ENCODE results near the gene LCN9.
"Not testable (repeated sequence)": the region's sequence is repeated elsewhere in the genome, so short reads cannot be mapped to it uniquely, and the experiment has no call there.

Gene LCN9, protein sequence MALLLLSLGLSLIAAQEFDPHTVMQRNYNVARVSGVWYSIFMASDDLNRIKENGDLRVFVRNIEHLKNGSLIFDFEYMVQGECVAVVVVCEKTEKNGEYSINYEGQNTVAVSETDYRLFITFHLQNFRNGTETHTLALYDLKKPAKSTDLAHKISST

DNA sequence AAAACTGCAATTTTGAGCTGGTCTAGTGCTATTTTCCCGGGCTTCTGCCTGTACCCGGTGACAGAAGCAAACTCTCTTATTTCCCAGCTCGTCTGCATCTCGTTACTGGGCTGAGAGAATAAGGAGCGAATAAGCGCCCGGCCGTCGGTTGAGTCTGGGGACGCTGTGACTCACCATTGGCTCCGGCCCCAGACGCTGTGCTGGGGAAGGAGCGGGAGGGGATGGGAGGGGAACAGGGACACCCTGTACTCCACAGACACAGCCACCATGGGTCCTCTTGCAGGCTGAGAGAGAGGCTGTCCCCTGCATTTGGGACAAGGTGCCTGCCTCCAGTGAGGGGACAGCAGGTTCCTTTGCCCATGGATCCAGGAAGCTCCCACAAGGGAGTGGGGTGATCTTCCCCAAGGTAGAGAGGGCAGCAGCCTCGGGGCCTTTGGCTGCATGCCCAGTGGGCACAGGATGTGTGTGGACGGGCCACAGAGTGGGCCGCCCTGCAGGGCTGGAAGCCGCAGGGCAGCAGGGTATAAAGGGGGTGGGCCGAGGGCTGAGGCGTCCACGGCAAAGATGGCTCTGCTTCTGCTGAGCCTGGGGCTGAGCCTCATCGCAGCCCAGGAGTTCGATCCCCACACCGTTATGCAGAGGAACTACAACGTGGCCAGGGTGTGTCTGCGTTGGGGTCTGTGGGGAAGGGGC is at the start of gene LCN9:
LCN9 (plus strand) TSS at position 552 of the 693 bp plus-strand sequence; CDS start at position 565, 13 bp downstream.
- DNase-seq = no peak

DNA sequence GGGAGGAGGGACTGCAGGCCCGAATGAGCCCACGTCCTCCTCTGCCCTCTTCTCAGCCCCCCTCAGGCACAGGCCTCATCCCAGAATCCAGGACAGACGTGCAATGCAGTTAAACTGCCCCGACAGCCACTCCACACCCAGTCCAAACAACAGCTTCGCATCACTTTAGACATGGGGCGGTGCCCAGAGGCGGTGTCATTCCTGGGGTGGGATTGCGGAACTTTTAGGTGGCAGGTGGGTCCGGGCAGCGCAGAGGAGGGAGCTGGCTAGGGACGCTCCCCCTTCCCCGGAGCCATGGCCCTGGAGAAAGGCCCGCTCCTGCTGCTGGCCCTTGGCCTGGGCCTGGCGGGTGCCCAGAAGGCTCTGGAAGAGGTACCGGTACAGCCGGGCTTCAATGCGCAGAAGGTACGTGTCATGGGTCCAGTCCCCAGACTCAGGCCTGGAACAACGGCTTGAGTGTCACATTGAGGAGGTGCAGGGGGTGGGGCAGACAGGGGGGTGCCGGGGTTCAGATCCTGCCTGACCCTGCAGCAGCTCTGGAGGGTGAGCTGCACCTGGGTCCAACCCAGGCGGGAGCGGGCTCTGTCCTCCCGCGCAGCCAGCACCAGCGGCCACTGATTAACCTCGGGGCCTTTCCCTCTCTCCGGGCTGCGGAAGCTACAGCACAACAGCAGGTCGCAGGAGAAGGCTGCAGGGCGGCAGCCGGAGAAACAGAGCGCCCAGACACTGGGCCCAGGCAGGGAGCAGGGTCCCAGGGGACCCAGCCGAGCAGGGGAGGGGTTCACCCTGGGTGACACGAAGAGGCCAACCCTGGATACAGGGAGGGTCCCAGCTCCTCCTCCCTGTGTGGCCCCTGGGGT is 48.9 kb upstream of the LCN9 start:
- DNase-seq = no peak

DNA sequence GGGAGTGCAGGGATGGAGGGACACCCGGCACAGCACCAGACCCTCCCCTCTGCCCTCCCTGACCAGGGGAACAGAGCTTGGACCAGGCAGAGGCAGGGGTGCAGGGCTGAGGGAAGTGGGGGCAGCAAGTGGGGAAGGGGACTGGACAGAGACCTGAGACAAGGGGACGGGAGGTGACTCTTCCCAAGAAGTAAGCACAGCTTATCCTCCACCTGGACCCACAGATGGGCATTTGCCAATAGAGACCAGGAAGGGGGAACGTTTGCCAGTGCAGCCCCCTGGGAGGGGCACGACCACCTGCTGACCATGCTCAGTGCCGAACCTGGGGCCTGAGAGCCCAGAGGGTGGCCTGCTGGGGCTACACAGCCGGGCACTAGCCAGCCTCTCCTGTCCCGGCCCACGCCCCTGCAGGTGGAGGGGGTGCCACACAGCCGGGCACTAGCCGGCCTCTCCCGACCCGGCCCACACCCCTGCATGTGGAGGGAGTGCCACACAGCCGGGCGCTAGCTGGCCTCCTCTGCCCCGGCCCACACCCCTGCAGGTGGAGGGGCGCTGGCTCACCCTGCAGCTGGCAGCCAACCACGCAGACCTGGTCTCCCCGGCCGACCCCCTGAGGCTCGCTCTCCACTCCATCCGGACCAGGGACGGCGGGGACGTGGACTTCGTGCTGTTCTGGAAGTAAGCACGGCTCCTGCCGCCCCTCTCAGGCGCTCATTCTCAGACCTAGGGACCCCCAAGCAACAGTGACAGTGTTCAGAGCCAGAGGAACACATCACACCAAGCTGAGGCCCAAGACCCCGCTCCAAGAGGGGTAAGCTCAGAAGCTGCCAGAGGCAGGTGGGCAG is 48.1 kb upstream of the LCN9 start:
- DNase-seq = no peak

DNA sequence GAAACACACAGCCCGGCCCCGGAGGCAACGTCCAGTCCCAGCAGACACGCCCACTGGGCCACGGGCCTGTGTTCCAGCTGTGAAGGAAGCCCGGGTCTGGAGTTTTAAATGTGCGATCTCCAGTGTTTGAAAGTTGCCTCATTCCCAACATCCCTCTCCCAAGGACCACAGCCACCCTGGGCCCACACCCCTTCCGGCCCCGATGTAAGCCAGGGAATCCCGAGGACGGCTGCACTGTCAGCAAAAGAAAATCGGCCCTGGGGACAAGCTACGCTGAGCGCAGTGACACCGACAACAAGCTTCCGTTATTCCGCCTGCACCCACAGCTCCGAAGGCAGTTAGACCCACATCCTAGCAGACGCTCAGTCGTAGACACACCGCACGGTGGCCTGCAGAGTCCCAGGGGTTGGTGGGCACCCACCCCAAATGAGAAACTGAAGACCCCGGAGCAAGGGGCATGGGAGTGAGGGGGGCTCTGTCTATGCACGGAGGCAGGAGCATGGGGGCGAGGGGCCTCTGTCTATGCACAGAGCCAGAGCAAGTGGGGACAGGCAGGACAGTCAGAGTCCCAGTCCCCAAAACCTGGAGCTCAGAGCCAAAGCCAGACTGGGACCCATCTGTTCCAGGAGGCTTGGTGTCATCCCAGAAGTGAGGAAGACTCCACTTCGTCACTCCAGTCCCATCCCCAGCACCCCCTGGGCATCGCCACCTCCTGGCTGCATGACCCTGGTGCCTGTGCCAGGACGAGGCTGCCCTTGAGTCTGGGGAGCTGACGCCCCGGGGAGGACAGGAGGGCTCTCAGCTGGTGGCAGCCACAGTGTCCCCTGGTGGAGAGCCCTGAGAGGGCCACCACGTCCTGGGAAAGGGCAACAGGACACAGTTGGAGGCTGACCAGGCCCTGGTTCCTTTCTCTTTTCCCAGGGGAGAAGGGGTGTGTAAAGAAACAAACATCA is 47.2 kb upstream of the LCN9 start:
- DNase-seq = no peak

DNA sequence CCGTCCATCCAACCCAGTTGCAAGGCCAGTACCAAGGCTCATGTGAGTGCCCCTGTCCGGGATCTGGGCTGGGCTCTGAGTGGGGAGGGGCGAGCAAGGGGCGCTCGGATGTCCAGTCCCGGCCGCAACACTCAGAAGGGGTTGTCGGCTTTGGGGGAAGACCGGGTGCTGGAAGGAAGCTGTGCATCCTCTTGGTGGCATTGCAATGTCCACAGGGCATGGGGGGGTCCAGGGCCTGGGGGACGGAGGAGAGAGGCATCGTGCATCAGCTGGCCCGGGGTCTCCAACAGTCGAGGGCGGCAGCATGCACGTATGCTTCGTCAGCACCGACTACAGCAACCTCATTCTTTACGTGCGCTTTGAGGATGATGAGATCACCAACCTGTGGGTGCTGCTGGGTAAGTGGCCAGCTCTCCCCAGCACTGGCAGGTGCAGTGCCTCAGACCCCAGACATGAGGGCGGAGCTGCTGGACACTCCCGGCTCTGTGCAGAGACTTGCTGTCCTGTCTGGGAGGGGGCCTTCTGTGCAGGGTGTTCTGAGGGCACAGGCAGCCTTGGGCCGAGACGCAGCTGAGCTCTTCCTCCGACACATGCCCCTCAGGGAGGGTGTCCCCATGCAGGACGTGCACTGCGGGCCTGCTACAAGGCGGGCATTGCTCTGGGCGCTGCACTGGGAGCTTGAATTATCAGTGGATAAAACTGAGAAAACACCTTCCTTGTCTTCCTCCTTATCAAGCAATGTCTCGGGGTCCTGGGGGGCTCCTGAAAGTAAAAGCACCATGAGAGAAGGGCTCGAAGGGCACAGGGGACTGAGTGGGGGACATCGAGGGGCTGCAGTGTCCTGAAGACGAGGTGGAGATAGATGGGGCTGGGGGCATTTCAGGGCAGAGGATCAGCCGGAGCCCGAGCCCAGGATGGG is 46.2 kb upstream of the LCN9 start:
- no peak for DNase-seq

DNA sequence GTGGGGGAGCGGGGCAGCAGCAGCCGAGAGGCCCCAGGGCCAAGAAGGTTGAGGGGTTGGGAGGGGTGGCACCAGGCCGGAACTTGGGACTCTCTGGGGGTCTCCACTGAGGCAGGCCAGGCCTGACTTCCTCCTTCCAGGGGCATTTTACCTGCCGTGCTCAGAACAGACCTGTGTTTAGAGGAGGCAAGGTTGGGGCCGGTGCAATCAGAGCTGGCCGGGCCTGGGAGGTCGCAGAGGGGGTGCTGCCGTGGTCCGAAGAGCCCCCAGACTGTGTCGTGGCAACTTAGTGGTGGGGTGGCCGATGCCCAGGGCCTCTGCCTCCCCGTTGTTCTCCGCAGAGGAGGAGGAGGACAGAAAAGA is 45.6 kb upstream of the LCN9 start:
- DNase-seq = no peak

DNA sequence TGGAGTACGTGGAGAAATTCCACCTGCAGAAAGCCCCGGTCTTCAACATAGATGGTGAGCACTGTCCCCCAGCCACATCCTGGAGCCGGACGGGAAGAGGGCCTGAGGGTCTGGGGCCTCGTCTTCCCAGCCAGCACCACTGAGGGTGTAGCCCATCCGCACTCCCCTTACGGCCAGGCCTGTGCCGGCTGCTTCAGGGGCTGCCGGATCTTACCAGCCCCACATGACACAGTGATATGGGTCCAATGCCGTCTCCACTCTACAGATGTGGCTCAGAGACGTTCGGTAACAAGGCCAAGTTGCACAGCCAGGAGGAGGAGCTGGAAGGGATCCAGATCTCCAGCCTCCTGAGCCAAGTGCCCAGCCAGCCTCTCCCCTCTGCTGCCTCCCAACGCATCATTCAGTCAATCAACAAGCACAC is 45.1 kb upstream of the LCN9 start:
- no peak for DNase-seq

DNA sequence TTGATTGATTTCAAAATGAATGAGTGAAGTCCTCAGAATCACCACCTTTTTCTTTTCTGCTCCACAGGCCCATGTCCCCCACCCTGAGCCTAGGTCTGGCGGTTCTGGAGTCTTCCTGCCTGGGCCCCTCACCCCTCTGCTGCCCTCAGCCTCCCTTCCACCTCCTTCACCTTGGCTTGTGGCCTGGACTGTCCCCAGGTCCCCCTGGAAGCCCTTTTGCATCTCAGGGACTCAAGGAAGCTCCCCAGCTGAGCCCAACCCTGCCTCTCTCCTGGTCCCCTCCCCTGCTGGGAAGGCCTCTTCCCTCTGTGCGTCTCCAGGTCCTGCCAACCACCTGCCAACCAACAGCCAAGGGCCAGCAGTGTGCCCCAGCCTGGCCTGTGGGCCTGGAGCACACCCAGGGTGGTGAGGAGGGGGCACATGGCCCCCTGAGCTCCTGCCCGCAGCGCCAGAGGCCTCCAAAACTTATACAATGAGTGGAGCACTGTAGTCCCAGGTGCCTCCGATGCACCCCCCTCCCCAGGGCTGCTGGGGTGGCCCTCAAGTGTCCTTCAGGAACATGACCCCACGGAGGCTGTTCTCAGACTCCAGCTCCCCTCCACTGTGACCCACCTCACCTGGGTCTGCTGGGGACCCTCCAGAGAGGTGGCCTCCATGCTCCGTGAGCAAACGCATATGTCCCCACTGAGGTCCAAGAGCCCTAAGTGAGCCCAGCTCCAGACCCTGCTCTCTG is 44.1 kb upstream of the LCN9 start:
- no peak for DNase-seq

DNA sequence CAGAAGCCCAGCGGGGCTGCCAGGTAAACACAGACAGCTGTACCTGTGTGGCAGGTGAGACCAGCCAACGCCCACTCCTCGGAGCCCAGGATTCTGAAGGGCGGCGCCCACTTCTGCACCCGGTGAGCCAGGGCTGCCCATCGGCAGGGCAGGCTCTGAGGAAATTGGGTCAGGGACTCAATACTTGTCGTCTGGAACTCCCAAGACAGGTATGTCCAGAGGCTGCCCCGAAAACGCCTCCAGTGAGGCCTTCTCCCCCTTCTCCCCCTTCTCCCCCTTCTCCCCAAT is 43.6 kb upstream of the LCN9 start:
- DNase-seq = no peak

DNA sequence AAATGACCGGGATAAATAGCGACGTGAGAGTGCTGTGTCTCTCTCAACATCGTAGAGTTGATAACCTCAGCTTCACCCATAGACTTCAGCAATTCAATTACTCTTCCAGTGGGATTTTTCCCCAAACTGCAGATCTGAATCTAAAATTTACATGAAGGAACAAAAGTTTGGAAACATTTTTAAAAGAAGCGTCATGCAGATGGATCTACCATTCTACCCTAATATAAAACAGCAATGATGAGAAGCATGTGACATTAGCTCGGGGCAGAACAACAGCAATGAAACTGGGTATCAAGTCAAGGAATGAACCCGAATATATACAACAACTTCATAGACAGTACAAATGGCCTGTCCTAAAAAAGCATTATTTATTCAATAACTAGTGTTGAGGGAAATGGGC is 42.6 kb upstream of the LCN9 start:
- DNase-seq = no peak

DNA sequence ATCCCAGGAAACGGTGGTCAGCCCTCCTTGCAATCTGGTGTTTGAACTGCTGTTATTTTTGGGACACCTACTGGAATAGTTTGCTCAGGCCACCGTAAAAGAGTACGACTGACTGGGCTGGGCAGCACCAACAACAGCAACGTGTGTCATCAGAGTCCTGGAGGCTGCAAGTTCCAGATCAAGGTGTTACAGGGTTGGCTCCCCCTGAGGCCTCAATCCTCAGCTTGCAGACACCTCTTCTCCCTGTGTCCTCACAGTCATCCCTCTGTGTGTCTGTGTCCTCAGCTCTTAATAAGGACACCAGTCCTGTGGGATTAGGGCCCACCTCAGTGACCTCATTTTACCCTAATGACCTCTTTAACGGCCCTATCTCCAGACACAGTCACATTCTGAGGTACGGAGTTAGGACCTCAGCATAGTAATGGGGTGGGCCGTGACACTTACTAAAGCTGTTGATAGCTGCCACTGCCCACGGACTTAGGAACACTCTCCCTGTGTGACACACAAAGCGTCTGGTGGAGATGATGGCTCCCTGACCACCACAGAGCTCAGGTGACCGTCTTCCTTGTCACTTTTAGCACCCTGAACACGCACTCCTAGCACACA is 40.6 kb upstream of the LCN9 start:
- DNase-seq = no peak

DNA sequence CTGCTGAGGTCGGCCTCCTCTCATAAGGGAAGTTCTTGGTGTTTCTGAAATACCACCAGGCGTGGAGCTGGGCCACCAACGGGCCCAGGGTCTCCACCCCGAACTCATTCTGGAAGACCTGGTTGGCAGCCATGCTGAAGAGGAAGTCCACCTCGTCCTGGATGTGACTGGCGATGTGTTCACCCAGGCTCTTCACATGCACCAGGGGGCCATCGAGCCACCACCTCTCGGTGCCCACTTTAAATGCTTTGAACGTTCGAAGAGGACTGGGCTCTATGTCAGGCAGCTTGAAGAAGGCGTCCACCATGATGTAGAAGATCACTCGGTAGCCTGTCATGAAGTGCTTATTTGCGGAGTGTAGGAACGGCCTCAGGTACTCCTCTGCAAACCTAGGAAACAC is 38.8 kb upstream of the LCN9 start:
- no peak for DNase-seq

DNA sequence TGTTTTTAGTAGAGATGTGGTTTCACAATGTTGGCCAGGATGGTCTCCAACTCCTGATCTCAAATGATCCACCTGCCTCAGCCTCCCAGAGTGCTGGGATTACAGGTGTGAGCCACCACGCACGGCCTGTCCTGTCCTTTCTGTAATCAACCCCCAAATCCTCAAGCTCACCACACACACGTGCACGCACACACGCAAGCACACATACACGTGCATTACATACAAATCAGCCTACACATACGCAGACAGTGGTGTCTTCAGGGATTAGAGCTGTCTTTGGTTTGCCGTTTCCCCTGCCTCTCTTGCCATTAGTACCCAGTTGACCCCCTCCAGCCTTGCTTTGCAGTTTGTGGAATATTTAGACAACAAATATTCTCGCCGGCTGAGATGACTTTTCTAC is 30.3 kb upstream of the LCN9 start:
- no peak for DNase-seq

DNA sequence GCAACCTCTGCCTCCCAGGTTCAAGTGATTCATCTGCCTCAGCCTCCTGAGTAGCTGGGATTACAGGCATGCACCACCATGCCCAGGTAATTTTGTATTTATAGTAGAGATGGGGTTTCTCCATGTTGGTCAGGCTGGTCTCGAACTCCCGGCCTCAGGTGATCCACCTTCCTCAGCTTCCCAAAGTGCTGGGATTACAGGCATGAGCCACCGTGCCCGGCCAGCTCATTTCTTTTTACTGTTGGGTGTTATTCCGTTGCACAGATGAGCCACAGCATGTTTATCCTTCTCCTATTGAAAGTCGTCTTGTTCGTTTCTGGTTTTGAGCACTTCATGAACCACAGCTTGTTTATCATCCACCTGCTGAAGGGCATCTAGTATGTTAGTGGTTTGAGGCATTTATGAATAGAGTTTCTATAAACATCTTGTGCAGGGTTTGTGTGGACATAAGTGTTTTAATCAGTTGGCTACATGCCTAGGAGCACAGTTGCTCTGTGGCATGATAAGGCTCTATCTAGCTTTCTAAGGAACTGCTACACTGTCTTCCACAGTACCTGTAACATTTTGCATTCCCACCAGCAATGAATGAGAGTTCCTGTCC is 26.1 kb upstream of the LCN9 start:
- DNase-seq = not testable (repeated sequence)

DNA sequence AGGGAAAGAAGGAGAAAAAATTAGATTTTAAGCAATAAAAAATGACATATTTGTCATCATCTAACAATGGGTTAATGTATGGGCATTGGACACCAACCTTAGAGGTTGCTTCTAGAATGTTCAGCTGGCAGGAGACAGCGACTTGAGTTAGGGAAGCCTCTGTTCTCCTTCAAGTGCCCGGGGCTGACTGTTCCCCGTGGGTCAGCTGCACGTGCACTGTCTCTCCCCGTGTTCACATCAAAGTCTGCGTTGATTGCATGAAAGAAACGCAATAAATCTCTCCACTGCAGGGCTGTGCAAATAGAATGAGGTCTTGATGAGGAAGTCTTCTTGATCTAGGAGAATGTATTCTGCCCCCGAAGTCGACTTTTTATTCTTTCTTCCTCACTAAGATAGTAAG is 23.9 kb upstream of the LCN9 start, which contains the start of gene GLT6D1:
GLT6D1 (minus strand) TSS at position 345 of the 400 bp plus-strand sequence. CDS start 353 bp downstream, outside the sequence.
- DNase-seq = no peak

DNA sequence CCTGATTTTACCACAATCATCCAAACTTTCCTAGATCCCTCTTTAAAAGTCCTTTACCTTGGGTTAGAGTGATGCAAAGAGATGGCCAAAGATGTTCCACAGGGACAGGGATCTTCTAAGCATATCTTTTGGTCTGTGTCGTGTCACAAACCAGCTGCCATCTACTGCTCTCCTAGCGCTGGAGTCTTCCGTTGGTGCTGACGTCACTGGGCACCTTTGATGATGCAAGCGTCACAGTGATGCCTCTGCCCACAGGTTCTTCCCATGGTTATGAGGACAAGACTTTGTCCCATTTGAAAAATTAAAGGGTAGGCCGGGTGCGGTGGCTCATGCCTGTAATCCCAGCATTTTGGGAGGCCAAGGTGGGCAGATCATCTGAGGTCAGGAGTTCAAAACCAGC is 22.1 kb upstream of the LCN9 start:
- no peak for DNase-seq

DNA sequence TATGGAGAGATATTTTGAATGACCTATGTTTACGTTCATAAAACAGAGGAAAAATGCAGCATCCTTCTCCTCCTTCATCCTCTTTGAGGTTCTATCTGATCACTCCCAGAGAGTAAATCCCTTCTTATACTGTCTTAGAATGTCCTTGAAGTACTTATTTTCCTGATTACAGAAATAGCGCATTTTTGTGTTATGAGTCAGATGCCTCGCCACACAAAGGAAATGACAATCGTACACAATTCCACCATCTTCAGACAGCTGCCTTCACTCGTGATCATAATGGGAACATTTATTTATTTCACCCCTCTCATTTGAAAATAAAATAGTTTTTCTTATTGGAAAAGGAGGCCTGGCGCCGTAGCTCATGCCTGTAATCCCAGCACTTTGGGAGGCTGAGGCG is 21.4 kb upstream of the LCN9 start:
- no peak for DNase-seq

DNA sequence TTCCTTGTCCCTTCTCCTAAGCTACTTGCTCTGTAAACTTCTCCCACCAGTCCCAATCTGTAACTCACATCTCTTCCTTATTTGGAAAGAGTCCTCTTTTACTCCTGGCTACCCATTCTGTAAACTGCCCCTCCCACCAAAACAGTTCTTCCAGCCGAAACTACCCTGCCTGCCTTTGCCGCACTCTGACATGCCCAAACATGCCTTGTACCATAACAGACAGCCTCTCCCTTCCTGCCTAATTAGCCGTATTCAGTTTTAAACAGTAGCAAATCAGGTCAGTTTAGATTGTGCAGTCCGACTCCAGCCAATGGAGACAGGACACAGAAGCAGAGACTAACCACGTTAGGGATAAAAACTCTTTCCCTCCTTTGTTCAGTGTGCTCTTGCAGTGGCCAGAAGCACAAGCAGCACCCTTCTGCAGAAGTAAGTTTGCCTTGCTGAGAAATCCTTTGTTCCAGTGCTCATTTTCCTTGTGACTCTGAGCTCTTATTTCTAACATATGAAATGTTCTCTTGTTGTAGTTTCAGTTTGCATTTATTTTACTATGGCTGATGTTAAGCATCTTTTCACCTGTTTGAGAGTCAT is 18.4 kb upstream of the LCN9 start:
- DNase-seq = no peak

DNA sequence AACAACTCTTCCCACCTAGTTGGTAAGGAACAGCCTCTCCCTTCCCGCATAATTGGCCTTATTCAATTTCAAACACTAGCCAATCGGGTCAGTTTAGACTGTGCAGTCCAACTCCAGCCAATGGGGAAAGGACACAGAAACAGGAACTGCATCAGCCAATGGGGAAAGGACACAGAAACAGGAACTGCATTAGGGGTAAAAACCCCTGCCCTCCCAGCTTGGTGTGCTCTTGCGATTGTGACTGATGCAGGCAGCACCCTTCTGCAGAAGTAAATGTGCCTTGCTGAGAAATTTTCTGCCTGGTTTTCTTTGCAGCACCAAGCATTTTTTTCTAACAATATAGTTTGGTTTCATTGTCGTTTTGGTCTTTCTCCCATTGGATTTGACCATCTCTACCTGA is 15.2 kb upstream of the LCN9 start:
- no peak for DNase-seq

Data from NCI-H2171 (cell line).